ENCODE results near the gene KRT2.

- TF ChIP-seq CTCF (IDR thresholded peaks at IDR 0.05; ENCODE audit: extremely low read depth in 1 of 2, insufficient read depth in 1 of 2, low read depth in 1 of 2, low read length in 2 of 2): no peak
- no peak for TF ChIP-seq POLR2A (IDR thresholded peaks at IDR 0.05; ENCODE audit: low read depth, low read length)
- TF ChIP-seq MYC (IDR thresholded peaks at IDR 0.05; ENCODE audit: low read depth, low read length): no peak
Observed at GRCh38 chr12:52655720-52656124, 3.7 kb upstream of the KRT2 start.

Measured in endothelial cell of umbilical vein (primary cell).